Heart left ventricle (tissue), 13 donors: Measurements from ENCODE around the gene KLK13.

ENCODE experiments used
- CTCF ChIP-seq, 12 donors: fragments of 200-600 bp; sonication (generic) in 4 of 12; IDR thresholded peaks; one replicate each; pipeline versions ENCODE4 v1.5.0 to v1.8.0; 2018 to 2022; ENCODE audit warnings: antibody characterized with exemption in 12 of 12, mild to moderate bottlenecking in 5 of 12
- POLR2A ChIP-seq, 2 donors: fragments of 450-650 bp; IDR thresholded peaks; one replicate each; pipeline ENCODE4 v1.6.1; 2017; ENCODE audit warnings: antibody characterized with exemption in 2 of 2, mild to moderate bottlenecking in 2 of 2, moderate library complexity in 2 of 2
- donor health status: ischemic (EF 13 %, LVEDD 7.1; RV severe dilation, severe dysfunction).
- donor health status: DM: no; HTN: yes; CAD: no.
- donor health status: DM: no; HTN: no; CAD: no.
- donor health status: ischemic (EF 25% LVEDD 6.9; RV normal size, moderate dysfunction).
- donor health status: ischemic (EF 25% LVEDD 5.7; RV mildly dilated, moderate dysfunction).
- donor health status: ischemic (EF 35%, LVEDD 5.7; RV mildly dilated, moderate dysfunction).
- donor health status: nonischemic (EF 11% LVEDD 7.7; RV severe dilation, severe dysfunction).
- donor health status: DM: yes; HTN: yes; CAD: no.
- donor health status: PGD.
- donor health status: ischemic (EF 29% LVEDD 5.4; RV normal size, mild dysfunction).
- donor health status: nonischemic (EF 23%, LVEDD 6.1; RV moderate dilation, normal function).

GRCh38 chr19:51111606-51112005, 46.7 kb upstream of the KLK13 start:
- TF ChIP-seq CTCF (IDR thresholded peaks at IDR 0.05) (peak in 1 of 12 donors; percentile 6), POLR2A (IDR thresholded peaks at IDR 0.05) (no peak)
